ENCODE measurements around the gene IVD.

- TF ChIP-seq ARNTL (CRISPR knock-in tag; IDR thresholded peaks at IDR 0.05; ENCODE audit: borderline replicate concordance, low read depth): no peak
- no peak for TF ChIP-seq ZNF565 (CRISPR knock-in tag; conservative IDR thresholded peaks at IDR 0.05; ENCODE audit: low read depth)
- TF ChIP-seq OSR1 (CRISPR knock-in tag; IDR thresholded peaks at IDR 0.05): no peak
- no peak for TF ChIP-seq PATZ1 (CRISPR knock-in tag; IDR thresholded peaks at IDR 0.05; ENCODE audit: borderline replicate concordance)
- TF ChIP-seq GLIS3 (CRISPR knock-in tag; IDR thresholded peaks at IDR 0.05): no peak
- TF ChIP-seq TOX (CRISPR knock-in tag; IDR thresholded peaks at IDR 0.05; ENCODE audit: borderline replicate concordance): no peak
- no peak for TF ChIP-seq ZFP3 (CRISPR knock-in tag; IDR thresholded peaks at IDR 0.05)
Measured at GRCh38 chr15:40392986-40393948, 12.3 kb upstream of the IVD start.
